Gastrocnemius medialis (tissue), 4 donors: Measurements from ENCODE around the gene PSKH1. TPM values are rescaled to one million over a fixed set of nuclear protein-coding genes. Genes with fewer than 3 reads are reported as not detected.
A peak's percentile ranks its signal among the peaks of the same experiment; 100 is the strongest.

ENCODE experiments used
- ATAC-seq, 2 donors: fragments of 150-250 bp; one replicate each; pipeline ENCODE4 v1.9.1; 2016
- DNase-seq, 2 donors: peaks; one replicate each; pipeline ENCODE4 v3.0.0-alpha.2; 2019
- H3K27ac ChIP-seq, 4 donors: fragments of 200-600 bp; sonication (generic); 1 replicate in 1 of 4; 2 replicates in 3 of 4; pipeline ENCODE4 v1.5.1; 2016 to 2018; ENCODE audit warnings: mild to moderate bottlenecking in 2 of 4, moderate library complexity in 1 of 4
- H3K27me3 ChIP-seq, 3 donors: fragments of 200-600 bp; sonication (generic) in 2 of 3; 1 replicate in 1 of 3; 2 replicates in 2 of 3; pipeline versions ENCODE4 v1.5.1 to v1.6.0; 2016 to 2019; ENCODE audit warnings: mild to moderate bottlenecking in 1 of 3, moderate library complexity in 1 of 3
- H3K36me3 ChIP-seq, 2 donors: fragments of 200-600 bp; sonication (generic) in 1 of 2; one replicate each; pipeline ENCODE4 v1.5.1; 2017 to 2018
- H3K4me1 ChIP-seq, 2 donors: fragments of 200-600 bp; sonication (generic) in 1 of 2; one replicate each; pipeline ENCODE4 v1.5.1; 2016 to 2017; ENCODE audit warnings: mild to moderate bottlenecking in 2 of 2
- H3K4me3 ChIP-seq, 4 donors: fragments of 200-600 bp; sonication (generic) in 3 of 4; 1 replicate in 1 of 4; 2 replicates in 3 of 4; pipeline ENCODE4 v1.5.1; 2016 to 2019; ENCODE audit warnings: mild to moderate bottlenecking in 2 of 4
- H3K9me3 ChIP-seq, 3 donors: fragments of 200-600 bp; sonication (generic) in 2 of 3; 1 replicate in 1 of 3; 2 replicates in 2 of 3; pipeline ENCODE4 v1.5.1; 2016 to 2019
- CTCF ChIP-seq, 5 experiments: fragments of 450-650 bp in 3 of 5; fragments of 200-600 bp in 2 of 5; sonication (generic) in 2 of 5; IDR thresholded peaks in 4 of 5; conservative IDR thresholded peaks in 1 of 5; 1 replicate in 4 of 5; 2 replicates in 1 of 5; pipeline ENCODE4 v1.5.1; 2016 to 2019; ENCODE audit warnings: antibody characterized with exemption in 5 of 5, mild to moderate bottlenecking in 3 of 5, moderate library complexity in 3 of 5
- POLR2A ChIP-seq, 2 donors: fragments of 450-650 bp; IDR thresholded peaks; one replicate each; pipeline ENCODE4 v1.6.1; 2017; ENCODE audit warnings: antibody characterized with exemption in 2 of 2, mild to moderate bottlenecking in 2 of 2, moderate library complexity in 2 of 2
- in situ Hi-C, 4 donors: fragments of 200-750 bp; cut with MboI; loops; one replicate each; pipeline versions ENCODE4 v1.15.0 to v1.8.0; 2017; ENCODE audit warnings: low sequenced_read_pairs in 4 of 4
- intact Hi-C: fragments of 100-400 bp; cut with DNase I; formaldehyde crosslinking; loops from one replicate; pipeline ENCODE4 v1.15.1; 2023; ENCODE audit warnings: low total_unique reads
- total RNA-seq, 4 donors: library from RNA; depleted of rRNA; stranded (reverse); fragments of >200 nt; gene quantifications; one replicate each; pipeline versions ENCODE4 v1.1.0 to v1.2.3, GENCODE V29; 2016

PSKH1 gene
- total RNA-seq, 4 donors from 2014 or later: 4.1 to 12.7 (median 6.9) TPM

GRCh38 chr16:67853670-67854069 is 39.4 kb upstream of the PSKH1 start:
- Histone ChIP-seq H3K4me3 (no peak overlapping the region), H3K27ac (no peak overlapping the region), H3K36me3 (no peaks in the 10 kb centered on the region), H3K4me1 (peaks cover 39 to 40% of the 10 kb centered on the region in 2 donors), H3K27me3 (no peaks in the 10 kb centered on the region), H3K9me3 (no peaks in the 10 kb centered on the region)
- TF ChIP-seq CTCF (IDR thresholded peaks at IDR 0.05 in 4 of 5, conservative IDR thresholded peaks at IDR 0.05 in 1 of 5) (no peak), POLR2A (IDR thresholded peaks at IDR 0.05) (no peak)
- no peak for DNase-seq
- ATAC-seq: no peak
- in situ Hi-C loops: no loop called here
- intact Hi-C loops: no loop called here

- Histone ChIP-seq H3K4me3 (no peak overlapping the region), H3K4me1 (peaks cover 50% of the 10 kb centered on the region in 2 donors), H3K27me3 (no peaks in the 10 kb centered on the region), H3K9me3 (no peaks in the 10 kb centered on the region), H3K36me3 (no peaks in the 10 kb centered on the region), H3K27ac (peak overlapping the region; percentile 93 to 99 (median 97))
- in situ Hi-C loops (no loop called here), intact Hi-C loops (no loop called here)
- TF ChIP-seq POLR2A (IDR thresholded peaks at IDR 0.05) (no peak), CTCF (IDR thresholded peaks at IDR 0.05 in 4 of 5, conservative IDR thresholded peaks at IDR 0.05 in 1 of 5) (no peak)
- DNase-seq (no peak), ATAC-seq (no peak)
Observed at GRCh38 chr16:67855789-67856188, 37.3 kb upstream of the PSKH1 start.

GRCh38 chr16:67856927-67857546 is 36.0 kb upstream of the PSKH1 start:
- Histone ChIP-seq H3K27me3 (no peaks in the 10 kb centered on the region), H3K4me3 (no peak overlapping the region), H3K27ac (peak overlapping the region; percentile 93 to 99 (median 97)), H3K36me3 (no peaks in the 10 kb centered on the region), H3K4me1 (peaks cover 63% of the 10 kb centered on the region in 2 donors), H3K9me3 (no peaks in the 10 kb centered on the region)
- in situ Hi-C loops: no loop called here
- ATAC-seq: peak in 1 of 2 donors; percentile 7
- TF ChIP-seq POLR2A (IDR thresholded peaks at IDR 0.05) (no peak), CTCF (IDR thresholded peaks at IDR 0.05 in 4 of 5, conservative IDR thresholded peaks at IDR 0.05 in 1 of 5) (no peak)
- intact Hi-C loops: no loop called here
- DNase-seq: no peak

GRCh38 chr16:67857547-67858233 is 35.4 kb upstream of the PSKH1 start:
- intact Hi-C loops (no loop called here), in situ Hi-C loops (no loop called here)
- Histone ChIP-seq H3K27me3 (no peaks in the 10 kb centered on the region), H3K9me3 (no peaks in the 10 kb centered on the region), H3K27ac (peak overlapping the region; percentile 93 to 99 (median 97)), H3K4me3 (peak overlapping the region in 1 of 4 donors; percentile 29), H3K36me3 (no peaks in the 10 kb centered on the region), H3K4me1 (peaks cover 69% of the 10 kb centered on the region in 2 donors)
- ATAC-seq: peak; percentile 87 to 90
- peak; percentile 91 to 92 for DNase-seq
- no peak for TF ChIP-seq POLR2A (IDR thresholded peaks at IDR 0.05)
- no peak for TF ChIP-seq CTCF (IDR thresholded peaks at IDR 0.05 in 4 of 5, conservative IDR thresholded peaks at IDR 0.05 in 1 of 5)
